ENCODE measurements around the gene DRAXIN.
A peak's percentile ranks its signal among the peaks of the same experiment; 100 is the strongest.
"Not testable (repeated sequence)": the region's sequence is repeated elsewhere in the genome, so short reads cannot be mapped to it uniquely, and the experiment has no call there.

DRAXIN gene, protein sequence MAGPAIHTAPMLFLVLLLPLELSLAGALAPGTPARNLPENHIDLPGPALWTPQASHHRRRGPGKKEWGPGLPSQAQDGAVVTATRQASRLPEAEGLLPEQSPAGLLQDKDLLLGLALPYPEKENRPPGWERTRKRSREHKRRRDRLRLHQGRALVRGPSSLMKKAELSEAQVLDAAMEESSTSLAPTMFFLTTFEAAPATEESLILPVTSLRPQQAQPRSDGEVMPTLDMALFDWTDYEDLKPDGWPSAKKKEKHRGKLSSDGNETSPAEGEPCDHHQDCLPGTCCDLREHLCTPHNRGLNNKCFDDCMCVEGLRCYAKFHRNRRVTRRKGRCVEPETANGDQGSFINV

DNA sequence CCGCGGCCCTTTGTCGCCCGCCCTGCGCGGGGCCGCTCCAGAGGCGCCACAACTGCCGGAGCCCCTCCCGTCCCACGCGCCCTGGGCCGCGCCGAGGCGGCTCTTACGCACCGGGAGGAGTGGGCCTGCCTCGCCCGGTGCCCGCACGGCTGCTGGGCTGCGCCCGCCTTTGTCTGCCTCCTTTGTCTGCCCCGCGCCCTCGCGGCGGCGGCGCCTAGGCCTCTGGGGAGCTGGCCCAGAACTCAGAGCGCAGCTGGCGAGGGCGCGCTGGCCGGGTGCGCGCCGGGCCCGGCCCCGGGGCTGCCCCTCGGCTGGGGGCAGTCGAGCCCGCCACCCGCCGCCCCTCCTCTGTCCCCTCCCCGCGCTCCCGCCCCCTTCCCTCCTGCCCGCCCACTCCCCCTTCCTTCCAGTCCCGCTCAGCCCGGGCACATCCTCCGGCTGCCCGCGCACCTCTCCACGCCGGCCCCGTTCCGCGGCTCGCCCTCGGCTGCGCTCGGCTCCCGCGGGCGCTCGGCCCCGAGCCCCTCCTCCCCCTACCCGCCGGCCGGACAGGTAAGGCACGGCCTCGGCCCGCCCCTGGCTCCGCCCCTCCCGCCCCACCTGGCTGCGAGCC lies at the start of gene DRAXIN:
Gene DRAXIN (plus strand): TSS at position 409 of the 613 bp plus-strand sequence. CDS start 14,549 bp downstream, outside the sequence.
- no peak for DNase-seq (ENCODE audit: low read depth)
- peak within 1 kb of the TSS; percentile 39 for H3K4me3 ChIP-seq (ENCODE audit: low read depth, low read length)
- no peak for TF ChIP-seq CTCF (IDR thresholded peaks at IDR 0.05; ENCODE audit: control insufficient read depth, extremely low read depth, insufficient read depth)

- DNase-seq (ENCODE audit: low read depth), result no peak
- H3K4me3 ChIP-seq (ENCODE audit: low read depth, low read length), result no peak overlapping the region
- TF ChIP-seq CTCF (IDR thresholded peaks at IDR 0.05; ENCODE audit: control insufficient read depth, extremely low read depth, insufficient read depth), result no peak
Measured at GRCh38 chr1:11641776-11642305, 49.7 kb upstream of the DRAXIN start.

GRCh38 chr1:11642418-11643017 lies 49.0 kb upstream of the DRAXIN start:
- DNase-seq (ENCODE audit: low read depth), result peak; percentile 21
- peak; percentile 99 for TF ChIP-seq CTCF (IDR thresholded peaks at IDR 0.05; ENCODE audit: control insufficient read depth, extremely low read depth, insufficient read depth)

DNA sequence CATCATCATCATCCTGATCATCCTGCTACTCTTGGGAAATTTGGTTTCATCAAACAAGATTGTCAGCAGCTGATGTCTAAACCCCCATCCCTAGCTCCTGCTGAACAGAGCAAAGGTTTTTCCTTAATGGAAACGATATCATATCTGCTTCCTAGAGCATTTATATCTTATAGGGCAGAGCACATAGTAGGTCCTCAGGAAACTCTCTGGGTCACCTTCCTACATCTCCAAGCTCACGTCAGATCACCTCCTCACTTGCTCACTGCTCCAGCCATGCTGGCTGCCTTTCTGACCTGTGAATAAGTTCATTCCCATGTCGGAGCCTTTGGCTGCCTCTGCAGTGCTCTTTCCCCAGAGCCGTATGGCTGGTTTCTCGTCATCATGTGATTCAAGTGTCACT lies 47.7 kb upstream of the DRAXIN start:
- no peak for TF ChIP-seq CTCF (IDR thresholded peaks at IDR 0.05; ENCODE audit: control insufficient read depth, extremely low read depth, insufficient read depth)
- DNase-seq (ENCODE audit: low read depth), result no peak
- H3K4me3 ChIP-seq (ENCODE audit: low read depth, low read length), result no peak overlapping the region

More at GRCh38 chr1:11642418-11643017, 49.0 kb upstream of the DRAXIN start:
- H3K4me3 ChIP-seq (ENCODE audit: low read depth, low read length), result not testable (repeated sequence)

DNA sequence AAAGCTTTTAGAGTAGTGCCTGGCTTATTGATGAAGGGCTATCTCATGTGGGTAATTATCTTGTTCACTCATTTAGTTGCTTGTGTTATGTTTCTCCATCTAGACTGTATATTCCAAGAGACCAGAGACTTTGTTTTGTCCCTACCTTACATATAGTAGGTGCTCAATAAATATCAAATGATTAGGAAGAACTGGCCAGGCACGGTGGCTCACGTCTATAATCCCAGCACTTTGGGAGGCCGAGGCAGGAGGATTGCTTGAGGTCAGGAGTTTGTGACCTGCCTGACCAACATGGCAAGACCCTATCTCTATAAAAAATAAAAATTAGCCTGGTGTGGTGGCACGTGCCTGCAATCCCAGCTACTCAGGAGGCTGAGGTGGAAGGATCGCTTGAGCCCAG lies 46.2 kb upstream of the DRAXIN start:
- H3K4me3 ChIP-seq (ENCODE audit: low read depth, low read length), result no peak overlapping the region
- TF ChIP-seq CTCF (IDR thresholded peaks at IDR 0.05; ENCODE audit: control insufficient read depth, extremely low read depth, insufficient read depth), result no peak
- no peak for DNase-seq (ENCODE audit: low read depth)

- TF ChIP-seq CTCF (IDR thresholded peaks at IDR 0.05; ENCODE audit: control insufficient read depth, extremely low read depth, insufficient read depth), result peak; percentile 88
- H3K4me3 ChIP-seq (ENCODE audit: low read depth, low read length), result no peak overlapping the region
- peak; percentile 40 for DNase-seq (ENCODE audit: low read depth)
Measured at GRCh38 chr1:11645670-11646265, 45.7 kb upstream of the DRAXIN start.
